GM12892 (cell line): ENCODE results near the gene PAK2.

Experiments used
- POLR2A ChIP-seq: IDR thresholded peaks from 2 replicates; pipeline ENCODE4 v1.6.1; 2011; ENCODE audit warnings: low read depth, low read length, control low read depth
- POLR2AphosphoS5 ChIP-seq: IDR thresholded peaks from 2 replicates; pipeline ENCODE4 v1.6.1; 2011; ENCODE audit warnings: low read depth, low read length, control low read depth

- TF ChIP-seq POLR2A: no peak
- no peak for TF ChIP-seq POLR2AphosphoS5
Observed at GRCh38 chr3:196756732-196757131, 17.1 kb downstream of the PAK2 start.
